Measurements from ENCODE around the gene DTWD2. TPM values are rescaled to one million over a fixed set of nuclear protein-coding genes. Genes with fewer than 3 reads are reported as not detected.

The DTWD2 gene
- total RNA-seq, result 10 to 100 TPM in 1 of 8 experiments, 1 to 10 TPM in 7; 2.7 to 10.5 (median 4.1) TPM

- Histone ChIP-seq H3K27ac (peak within 1 kb of the TSS; percentile 97), H3K4me1 (replicated peaks in 1 of 2) (peaks cover 4 to 5% of the 10 kb centered on the region in 2 donors), H3K4me3 (peak within 1 kb of the TSS; percentile 67 to 99 (median 92))
- ATAC-seq (replicated peaks in 6 of 8), result peak; percentile 91 to 97 (median 94)
- whole genome bisulfite sequencing, 10 experiments, result 0 to 7% (median 0%) methylated on average over 1 to 30 of the region's 74 CpGs; no CpG with 5 or more reads in 4 of the 10 experiments
- in situ Hi-C loops (cut with MboI; ENCODE audit: low pct_unique_long_range_greater_than_20kb in 2 of 9, low sequenced_read_pairs in 9 of 9, unreplicated experiment in 9 of 9), result loop anchor here in 5 of 9 experiments (25.0 kb wide), 1 partner anchor 424 kb away; no protein-coding TSS in a partner anchor
These were observed at the start of gene DTWD2 for GRCh38 chr5:118987988-118988865. TSS of gene DTWD2 (minus strand) at chr5:118988547. CDS start at chr5:118988511, 36 bp downstream.

DNA sequence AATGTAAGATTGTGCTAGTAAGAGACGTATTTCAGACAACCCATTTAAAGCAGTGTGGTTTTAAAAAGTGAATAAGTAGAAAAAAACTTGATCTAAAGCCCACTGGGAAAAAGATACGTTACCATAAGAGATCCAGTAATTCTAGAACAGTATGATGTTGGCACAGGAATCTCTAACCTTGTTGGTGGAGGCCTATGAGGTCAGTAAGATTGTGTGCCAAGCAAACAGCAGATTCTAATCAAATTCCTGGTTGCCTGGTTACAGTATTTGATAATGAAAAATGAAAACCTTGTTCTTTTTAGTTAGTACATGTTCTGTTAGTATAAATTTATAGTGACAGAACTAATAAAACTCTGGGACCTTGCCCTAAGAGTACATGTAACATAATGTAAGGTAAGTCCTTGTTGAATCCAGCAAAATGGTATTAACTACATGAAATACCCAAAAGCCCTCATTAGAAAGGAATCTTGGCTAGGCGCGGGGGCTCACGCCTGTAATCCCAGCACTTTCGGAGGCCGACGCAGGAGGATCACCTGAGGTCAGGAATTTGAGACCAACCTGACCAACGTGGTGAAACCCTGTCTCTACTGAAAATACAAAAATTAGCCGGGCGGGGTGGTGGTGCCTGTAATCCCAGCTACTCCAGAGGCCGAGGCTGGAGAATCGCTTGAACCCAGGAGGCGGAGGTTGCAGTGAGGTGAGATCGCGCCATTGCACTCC lies 49.3 kb upstream of the DTWD2 start:
- Histone ChIP-seq H3K27ac (no peak overlapping the region), H3K4me3 (no peak overlapping the region), H3K4me1 (replicated peaks in 1 of 2) (no peaks in the 10 kb centered on the region)
- ATAC-seq (replicated peaks in 6 of 8), result peak in 1 of 8 experiments; percentile 34
- in situ Hi-C loops (cut with MboI; ENCODE audit: low pct_unique_long_range_greater_than_20kb in 2 of 9, low sequenced_read_pairs in 9 of 9, unreplicated experiment in 9 of 9), result loop anchor here in 1 of 9 experiments (25.0 kb wide), 1 partner anchor 375 kb away; no protein-coding TSS in a partner anchor
- 39 to 96% (median 89%) methylated on average over 2 to 16 of the region's 16 CpGs for WGBS, 10 experiments

DNA sequence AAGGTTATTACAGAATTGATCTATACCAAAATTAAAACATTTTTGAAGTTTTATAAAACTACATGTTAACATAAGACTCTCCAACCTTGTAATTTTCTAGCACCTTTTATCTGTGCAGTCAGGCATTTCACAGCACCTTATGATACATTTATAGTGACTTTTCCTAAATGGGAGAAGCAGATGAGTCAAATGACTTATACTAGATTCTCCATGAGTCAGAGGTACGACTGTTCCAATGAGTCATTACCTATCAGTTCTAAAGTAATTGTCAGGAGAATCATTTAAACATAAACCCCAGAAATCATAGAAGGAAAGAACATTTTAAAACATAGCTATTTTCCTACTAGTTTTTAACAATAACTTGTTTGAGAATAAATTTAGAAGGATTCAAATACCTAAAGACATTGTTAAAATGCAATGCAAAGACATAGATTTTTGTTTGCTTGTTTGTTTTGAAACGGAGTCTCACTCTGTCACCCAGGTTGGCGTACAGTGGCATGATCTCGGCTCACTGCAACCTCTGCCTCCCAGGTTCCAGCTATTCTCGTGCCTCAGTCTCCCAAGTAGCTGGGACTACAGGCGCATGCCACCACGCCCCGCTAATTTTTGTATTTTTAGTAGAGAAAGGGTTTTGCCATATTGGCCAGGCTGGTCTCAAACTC lies 47.9 kb upstream of the DTWD2 start:
- WGBS, 10 experiments, result 0 to 100% (median 74%) methylated on average over 1 to 8 of the region's 8 CpGs; no CpG with 5 or more reads in 1 of the 10 experiments
- Histone ChIP-seq H3K4me1 (replicated peaks in 1 of 2) (no peaks in the 10 kb centered on the region), H3K27ac (no peak overlapping the region), H3K4me3 (no peak overlapping the region)
- peak in 5 of 8 experiments; percentile 33 to 70 (median 59) for ATAC-seq (replicated peaks in 6 of 8)
- in situ Hi-C loops (cut with MboI; ENCODE audit: low pct_unique_long_range_greater_than_20kb in 2 of 9, low sequenced_read_pairs in 9 of 9, unreplicated experiment in 9 of 9), result loop anchor here in 1 of 9 experiments (25.0 kb wide), 1 partner anchor 376 kb away; no protein-coding TSS in a partner anchor

GRCh38 chr5:119033135-119033534 lies 44.8 kb upstream of the DTWD2 start:
- ATAC-seq (replicated peaks in 6 of 8), result no peak
- H3K4me3 ChIP-seq, result no peak overlapping the region
- no peak overlapping the region for H3K27ac ChIP-seq
- in situ Hi-C loops (cut with MboI; ENCODE audit: low pct_unique_long_range_greater_than_20kb in 2 of 9, low sequenced_read_pairs in 9 of 9, unreplicated experiment in 9 of 9), result loop anchor here in 1 of 9 experiments (25.0 kb wide), 1 partner anchor 379 kb away; no protein-coding TSS in a partner anchor
- WGBS, 10 experiments, result 21 to 83% (median 81%) methylated on average over 1 to 3 of the region's 3 CpGs; no CpG with 5 or more reads in 2 of the 10 experiments
- no peaks in the 10 kb centered on the region for H3K4me1 ChIP-seq (replicated peaks in 1 of 2)

DNA sequence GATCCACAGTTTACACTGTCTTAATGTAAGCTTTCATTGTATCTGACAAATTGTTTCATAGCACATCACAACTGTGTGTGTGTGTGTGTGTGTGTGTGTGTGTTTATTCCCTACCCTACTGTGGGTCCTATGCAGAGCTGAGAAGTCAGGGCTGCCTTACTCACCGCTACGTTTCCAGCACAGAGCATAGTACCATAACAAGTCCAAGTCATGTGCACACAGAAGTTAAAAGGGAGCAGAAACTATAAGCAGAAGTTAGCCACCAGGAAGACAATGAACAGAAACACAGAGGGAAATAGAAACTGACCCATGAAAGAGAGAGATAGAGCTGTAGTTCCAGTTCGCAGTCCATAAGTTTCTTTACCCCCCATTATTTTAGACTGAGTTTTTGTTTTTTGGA lies 44.3 kb upstream of the DTWD2 start:
- Histone ChIP-seq H3K4me3 (no peak overlapping the region), H3K4me1 (replicated peaks in 1 of 2) (no peaks in the 10 kb centered on the region), H3K27ac (no peak overlapping the region)
- no peak for ATAC-seq (replicated peaks in 6 of 8)
- in situ Hi-C loops (cut with MboI; ENCODE audit: low pct_unique_long_range_greater_than_20kb in 2 of 9, low sequenced_read_pairs in 9 of 9, unreplicated experiment in 9 of 9), result loop anchor here in 1 of 9 experiments (25.0 kb wide), 1 partner anchor 380 kb away; no protein-coding TSS in a partner anchor
- 78 to 100% (median 93%) methylated on average over 1 to 3 of the region's 3 CpGs; no CpG with 5 or more reads in 2 of the 10 experiments for WGBS, 10 experiments

GRCh38 chr5:119031905-119032304 lies 43.6 kb upstream of the DTWD2 start:
- Histone ChIP-seq H3K4me1 (replicated peaks in 1 of 2) (no peaks in the 10 kb centered on the region), H3K27ac (no peak overlapping the region), H3K4me3 (no peak overlapping the region)
- 40 to 97% (median 65%) methylated on average over 1 to 4 of the region's 4 CpGs; no CpG with 5 or more reads in 2 of the 10 experiments for WGBS, 10 experiments
- in situ Hi-C loops (cut with MboI; ENCODE audit: low pct_unique_long_range_greater_than_20kb in 2 of 9, low sequenced_read_pairs in 9 of 9, unreplicated experiment in 9 of 9), result loop anchor here in 1 of 9 experiments (25.0 kb wide), 1 partner anchor 380 kb away; no protein-coding TSS in a partner anchor
- ATAC-seq (replicated peaks in 6 of 8), result no peak

GRCh38 chr5:119031011-119031886 lies 42.9 kb upstream of the DTWD2 start:
- WGBS, 10 experiments, result 25 to 90% (median 76%) methylated on average over 1 to 5 of the region's 5 CpGs
- no peak overlapping the region for H3K27ac ChIP-seq
- ATAC-seq (replicated peaks in 6 of 8), result no peak
- H3K4me1 ChIP-seq (replicated peaks in 1 of 2), result no peaks in the 10 kb centered on the region
- H3K4me3 ChIP-seq, result no peak overlapping the region
- in situ Hi-C loops (cut with MboI; ENCODE audit: low pct_unique_long_range_greater_than_20kb in 2 of 9, low sequenced_read_pairs in 9 of 9, unreplicated experiment in 9 of 9), result loop anchor here in 1 of 9 experiments (25.0 kb wide), 1 partner anchor 381 kb away; no protein-coding TSS in a partner anchor

DNA sequence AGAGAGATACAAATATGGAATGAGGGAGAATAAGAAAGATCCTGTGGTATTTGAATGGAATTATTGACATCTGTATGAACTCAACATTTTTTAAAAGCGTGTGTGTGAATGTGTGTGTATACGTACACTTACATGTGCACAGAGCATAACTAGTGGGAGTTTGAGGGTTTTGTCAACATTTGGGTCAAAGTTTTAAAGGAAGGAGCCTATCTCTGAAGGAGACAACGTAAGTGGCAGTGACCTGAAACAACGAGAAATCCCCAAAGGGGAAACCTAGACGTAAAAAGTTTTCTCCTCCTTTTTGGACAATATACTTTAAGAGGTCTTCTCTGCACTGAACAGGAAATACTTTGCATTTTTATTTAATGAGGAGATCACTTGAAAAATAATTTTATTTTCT lies 40.2 kb upstream of the DTWD2 start:
- Histone ChIP-seq H3K4me1 (replicated peaks in 1 of 2) (no peaks in the 10 kb centered on the region), H3K4me3 (no peak overlapping the region), H3K27ac (no peak overlapping the region)
- 71 to 100% (median 94%) methylated on average over 2 to 5 of the region's 5 CpGs for WGBS, 10 experiments
- in situ Hi-C loops (cut with MboI; ENCODE audit: low pct_unique_long_range_greater_than_20kb in 2 of 9, low sequenced_read_pairs in 9 of 9, unreplicated experiment in 9 of 9), result loop anchor here in 1 of 9 experiments (25.0 kb wide), 1 partner anchor 384 kb away; no protein-coding TSS in a partner anchor
- no peak for ATAC-seq (replicated peaks in 6 of 8)

GRCh38 chr5:119022773-119023172 lies 34.4 kb upstream of the DTWD2 start:
- Histone ChIP-seq H3K4me1 (replicated peaks in 1 of 2) (no peaks in the 10 kb centered on the region), H3K4me3 (no peak overlapping the region), H3K27ac (no peak overlapping the region)
- WGBS, 10 experiments, result 9 to 64% (median 35%) methylated on average over 1 of the region's 1 CpG; no CpG with 5 or more reads in 6 of the 10 experiments
- in situ Hi-C loops (cut with MboI; ENCODE audit: low pct_unique_long_range_greater_than_20kb in 2 of 9, low sequenced_read_pairs in 9 of 9, unreplicated experiment in 9 of 9), result loop anchor here in 2 of 9 experiments (25.0 kb wide), 1 partner anchor 390 kb away; no protein-coding TSS in a partner anchor
- no peak for ATAC-seq (replicated peaks in 6 of 8)

- in situ Hi-C loops (cut with MboI; ENCODE audit: low pct_unique_long_range_greater_than_20kb in 2 of 9, low sequenced_read_pairs in 9 of 9, unreplicated experiment in 9 of 9), result loop anchor here in 2 of 9 experiments (25.0 kb wide), 1 partner anchor 390 kb away; no protein-coding TSS in a partner anchor
- H3K27ac ChIP-seq, result no peak overlapping the region
These were observed 33.8 kb upstream of the DTWD2 start for GRCh38 chr5:119022017-119022745.

More at GRCh38 chr5:119022017-119022745, 33.8 kb upstream of the DTWD2 start:
- WGBS, 10 experiments, result 7 to 69% (median 33%) methylated on average over 1 to 4 of the region's 5 CpGs
- no peak overlapping the region for H3K4me3 ChIP-seq
- ATAC-seq (replicated peaks in 6 of 8), result peak in 3 of 8 experiments; percentile 66 to 77 (median 73)
- H3K4me1 ChIP-seq (replicated peaks in 1 of 2), result no peaks in the 10 kb centered on the region

Measured in motor neuron (in vitro differentiated cells).